GM19240 (cell line): ENCODE data around the gene PI4K2A.
"Not testable (repeated sequence)": the region's sequence is repeated elsewhere in the genome, so short reads cannot be mapped to it uniquely, and the experiment has no call there.

Source experiments
- DNase-seq: peaks from one replicate; pipeline ENCODE4 v3.0.0; 2011; ENCODE audit warnings: low spot score; ENCODE audit not compliant: insufficient read length

PI4K2A gene

GRCh38 chr10:97631098-97631497 lies 9.4 kb upstream of the PI4K2A start:
- no peak for DNase-seq

- peak; percentile 77 for DNase-seq
Measured at GRCh38 chr10:97632949-97633884, 7.3 kb upstream of the PI4K2A start, which contains the start of gene MORN4. TSS of gene MORN4 (minus strand) at chr10:97633500. CDS start at chr10:97619653, 13,847 bp downstream.

- no peak for DNase-seq
Measured at GRCh38 chr10:97633921-97634320, 6.5 kb upstream of the PI4K2A start.

- no peak for DNase-seq
Measured at GRCh38 chr10:97635577-97635976, 4.9 kb upstream of the PI4K2A start.

- not testable (repeated sequence) for DNase-seq
Measured at GRCh38 chr10:97639090-97639489, 1.4 kb upstream of the PI4K2A start.

- no peak for DNase-seq
Measured at GRCh38 chr10:97640868-97641811, 669 bp downstream of the PI4K2A start.

- not testable (repeated sequence) for DNase-seq
Measured at GRCh38 chr10:97642471-97643159, 2.1 kb downstream of the PI4K2A start.

GRCh38 chr10:97643441-97643985 lies 3.0 kb downstream of the PI4K2A start:
- DNase-seq = no peak

GRCh38 chr10:97644936-97645335 lies 4.5 kb downstream of the PI4K2A start:
- no peak for DNase-seq

GRCh38 chr10:97647556-97647955 lies 7.1 kb downstream of the PI4K2A start:
- DNase-seq = no peak

GRCh38 chr10:97648562-97649404 lies 8.3 kb downstream of the PI4K2A start:
- DNase-seq = no peak

- DNase-seq = not testable (repeated sequence)
Measured at GRCh38 chr10:97649405-97649750, 8.9 kb downstream of the PI4K2A start.

- DNase-seq = no peak
Measured at GRCh38 chr10:97650726-97651125, 10.3 kb downstream of the PI4K2A start.

- no peak for DNase-seq
Measured at GRCh38 chr10:97651773-97652172, 11.3 kb downstream of the PI4K2A start.

GRCh38 chr10:97656777-97657176 lies 16.3 kb downstream of the PI4K2A start:
- DNase-seq = no peak

- DNase-seq = no peak
Measured at GRCh38 chr10:97659589-97659988, 19.1 kb downstream of the PI4K2A start.

GRCh38 chr10:97664282-97664850 lies 23.9 kb downstream of the PI4K2A start:
- no peak for DNase-seq

GRCh38 chr10:97666992-97667391 lies 26.5 kb downstream of the PI4K2A start:
- no peak for DNase-seq

GRCh38 chr10:97667463-97667862 lies 27.0 kb downstream of the PI4K2A start:
- no peak for DNase-seq

GRCh38 chr10:97669571-97669970 lies 29.1 kb downstream of the PI4K2A start:
- no peak for DNase-seq
